GM18861 (cell line): ENCODE data around the gene GPLD1.

ENCODE experiments used
- ATAC-seq: cut with Tn5 transposase; IDR thresholded peaks from one replicate; pipeline ENCODE4 v1.9.1; 2021; ENCODE audit not compliant: unreplicated experiment

The GPLD1 gene

GRCh38 chr6:24455061-24455460 lies 34.3 kb downstream of the GPLD1 start:
- ATAC-seq = no peak

- no peak for ATAC-seq
These were observed 34.9 kb downstream of the GPLD1 start for GRCh38 chr6:24454452-24454851.

- no peak for ATAC-seq
These were observed 35.5 kb downstream of the GPLD1 start for GRCh38 chr6:24453921-24454320.

- ATAC-seq = no peak
These were observed 37.6 kb downstream of the GPLD1 start for GRCh38 chr6:24451581-24452388.

- ATAC-seq = no peak
These were observed 40.4 kb downstream of the GPLD1 start for GRCh38 chr6:24448828-24449525.

GRCh38 chr6:24448396-24448795 lies 41.0 kb downstream of the GPLD1 start:
- ATAC-seq = no peak

GRCh38 chr6:24446670-24447069 lies 42.7 kb downstream of the GPLD1 start:
- ATAC-seq = no peak

GRCh38 chr6:24445704-24446103 lies 43.7 kb downstream of the GPLD1 start:
- no peak for ATAC-seq

GRCh38 chr6:24444588-24444987 lies 44.8 kb downstream of the GPLD1 start:
- no peak for ATAC-seq

- ATAC-seq = no peak
These were observed 47.8 kb downstream of the GPLD1 start for GRCh38 chr6:24441599-24441904.

- ATAC-seq = no peak
These were observed 48.3 kb downstream of the GPLD1 start for GRCh38 chr6:24440897-24441598.

GRCh38 chr6:24439858-24440539 lies 49.4 kb downstream of the GPLD1 start:
- no peak for ATAC-seq

- ATAC-seq = no peak
These were observed 52.4 kb downstream of the GPLD1 start for GRCh38 chr6:24436979-24437378.

GRCh38 chr6:24432611-24433010 lies 56.8 kb downstream of the GPLD1 start:
- ATAC-seq = no peak

- no peak for ATAC-seq
These were observed 58.3 kb downstream of the GPLD1 start for GRCh38 chr6:24431045-24431451.

- ATAC-seq = no peak
These were observed 59.3 kb downstream of the GPLD1 start for GRCh38 chr6:24430086-24430485.

- ATAC-seq = no peak
These were observed 60.2 kb downstream of the GPLD1 start for GRCh38 chr6:24429146-24429545.

- ATAC-seq = no peak
These were observed 60.8 kb downstream of the GPLD1 start for GRCh38 chr6:24428615-24429014.

GRCh38 chr6:24426729-24427446 lies 62.5 kb downstream of the GPLD1 start:
- ATAC-seq = no peak

GRCh38 chr6:24425091-24425490 lies 64.3 kb downstream of the GPLD1 start:
- ATAC-seq = no peak

GRCh38 chr6:24419526-24419925 lies 69.9 kb downstream of the GPLD1 start:
- no peak for ATAC-seq
